Activated B cell treated with CpG ODN at 0.5 μM for 24 hours (primary cell): ENCODE results near the gene ENTPD1. TPM values are rescaled to one million over a fixed set of nuclear protein-coding genes. Genes with fewer than 3 reads are reported as not detected.

Experiments used
- ATAC-seq: fragments of 200-7000 bp; cut with Tn5 transposase; one replicate; pipeline ENCODE4 v1.10.0; 2021; ENCODE audit warnings: low read depth, mild to moderate bottlenecking, moderate library complexity
- CTCF ChIA-PET: fragments of 350-600 bp; sonication (Branson Sonifier 250); formaldehyde crosslinking; loops from one replicate; lab custom pipeline; 2021; ENCODE audit warnings: antibody characterized with exemption; lab: Charles Lee
- POLR2A ChIA-PET: fragments of 350-600 bp; sonication (Branson Sonifier 250); formaldehyde crosslinking; loops from one replicate; lab custom pipeline; 2021; ENCODE audit warnings: antibody characterized with exemption; lab: Charles Lee
- DNase-seq: peaks from one replicate; pipeline ENCODE4 v3.0.0; 2022
- H3K27ac Mint-ChIP-seq: one replicate; pipeline ENCODE4 v1.8.0; 2020; ENCODE audit warnings: mixed read lengths
- H3K27me3 Mint-ChIP-seq: one replicate; pipeline ENCODE4 v1.8.0; 2021; ENCODE audit warnings: mixed read lengths
- H3K36me3 Mint-ChIP-seq: one replicate; pipeline ENCODE4 v1.8.0; 2021; ENCODE audit warnings: low read depth, mixed read lengths
- H3K4me1 Mint-ChIP-seq: one replicate; pipeline ENCODE4 v1.8.0; 2021; ENCODE audit warnings: mixed read lengths
- H3K4me3 Mint-ChIP-seq: one replicate; pipeline ENCODE4 v1.8.0; 2020; ENCODE audit warnings: mild to moderate bottlenecking, mixed read lengths
- H3K9me3 Mint-ChIP-seq: one replicate; pipeline ENCODE4 v1.8.0; 2020; ENCODE audit warnings: mixed read lengths
- CTCF ChIP-seq: fragments of 200-600 bp; IDR thresholded peaks from one replicate; pipeline ENCODE4 v1.8.0; 2022; ENCODE audit warnings: antibody characterized with exemption, mild to moderate bottlenecking
- intact Hi-C: fragments of 100-400 bp; cut with micrococcal nuclease; formaldehyde crosslinking; loops from one replicate; pipeline ENCODE4 v1.15.1; 2024
- total RNA-seq: library from RNA; stranded (reverse); gene quantifications from 2 replicates; pipeline ENCODE4 v1.2.3, GENCODE V29; 2022

ENTPD1 gene
- total RNA-seq, 1 donor from 2014 or later = 187 TPM

GRCh38 chr10:95831076-95831475 is 75.1 kb downstream of the ENTPD1 start:
- Mint-ChIP-seq H3K27me3 (no peaks in the 10 kb centered on the region), H3K4me1 (peaks cover 81% of the 10 kb centered on the region), H3K9me3 (no peaks in the 10 kb centered on the region), H3K27ac (peak overlapping the region; percentile 95), H3K36me3 (peaks cover 35% of the 10 kb centered on the region), H3K4me3 (peak overlapping the region; percentile 82)
- ATAC-seq (no peak), DNase-seq (no peak)
- TF ChIP-seq CTCF = no peak
- CTCF ChIA-PET = interaction anchor here (1.7 to 20.1 kb wide), 3 partner anchors 10 to 136 kb away, joined by 7 to 427 read pairs (median 25); partner anchors contain the start of gene TCTN3
- POLR2A ChIA-PET = interaction anchor here (0.7 to 20.2 kb wide), 7 partner anchors 10 to 136 kb away, joined by 4 to 572 read pairs (median 39); partner anchors contain the start of genes ENTPD1 and TCTN3
- intact Hi-C loops = loop anchor here (5.0 kb wide), 1 partner anchor 456 kb away; no protein-coding TSS in a partner anchor

- intact Hi-C loops = loop anchor here (5.0 kb wide), 1 partner anchor 456 kb away; no protein-coding TSS in a partner anchor
- H3K9me3 Mint-ChIP-seq = no peaks in the 10 kb centered on the region
- peak overlapping the region; percentile 95 for H3K27ac Mint-ChIP-seq
- H3K4me3 Mint-ChIP-seq = peak overlapping the region; percentile 82
- no peaks in the 10 kb centered on the region for H3K27me3 Mint-ChIP-seq
- POLR2A ChIA-PET = interaction anchor here (0.5 to 20.2 kb wide), 13 partner anchors 10 to 154 kb away, joined by 3 to 572 read pairs (median 22); partner anchors contain the start of genes ENTPD1 and TCTN3
- peaks cover 84% of the 10 kb centered on the region for H3K4me1 Mint-ChIP-seq
- CTCF ChIA-PET = interaction anchor here (1.2 to 20.1 kb wide), 8 partner anchors 10 to 137 kb away, joined by 3 to 427 read pairs (median 7); partner anchors contain the start of gene TCTN3
- H3K36me3 Mint-ChIP-seq = peaks cover 33% of the 10 kb centered on the region
- DNase-seq (no peak), ATAC-seq (no peak)
- no peak for TF ChIP-seq CTCF
Observed at GRCh38 chr10:95831515-95831914, 75.6 kb downstream of the ENTPD1 start.

GRCh38 chr10:95832216-95833041 is 76.5 kb downstream of the ENTPD1 start:
- no peaks in the 10 kb centered on the region for H3K27me3 Mint-ChIP-seq
- peak overlapping the region; percentile 82 for H3K4me3 Mint-ChIP-seq
- CTCF ChIA-PET = interaction anchor here (0.6 to 20.1 kb wide), 12 partner anchors 9 to 138 kb away, joined by 3 to 427 read pairs (median 5); partner anchors contain the start of genes ENTPD1 and TCTN3
- peak; percentile 52 for DNase-seq
- peaks cover 91% of the 10 kb centered on the region for H3K4me1 Mint-ChIP-seq
- peak overlapping the region; percentile 95 for H3K27ac Mint-ChIP-seq
- H3K36me3 Mint-ChIP-seq = peaks cover 30% of the 10 kb centered on the region
- peak; percentile 88 for ATAC-seq
- H3K9me3 Mint-ChIP-seq = no peaks in the 10 kb centered on the region
- intact Hi-C loops = loop anchor here (1.0 to 5.0 kb wide), 7 partner anchors 9 to 455 kb away; no protein-coding TSS in a partner anchor
- POLR2A ChIA-PET = interaction anchor here (0.5 to 20.2 kb wide), 17 partner anchors 9 to 606 kb away, joined by 3 to 572 read pairs (median 14); partner anchors contain the start of genes ENTPD1 and TCTN3
- no peak for TF ChIP-seq CTCF

GRCh38 chr10:95833042-95833610 is 77.2 kb downstream of the ENTPD1 start:
- no peaks in the 10 kb centered on the region for H3K9me3 Mint-ChIP-seq
- peaks cover 94% of the 10 kb centered on the region for H3K4me1 Mint-ChIP-seq
- H3K27ac Mint-ChIP-seq = peak overlapping the region; percentile 95
- H3K36me3 Mint-ChIP-seq = peaks cover 27% of the 10 kb centered on the region
- H3K4me3 Mint-ChIP-seq = peak overlapping the region; percentile 82
- CTCF ChIA-PET = interaction anchor here (1.1 to 20.1 kb wide), 8 partner anchors 8 to 139 kb away, joined by 3 to 427 read pairs (median 6); partner anchors contain the start of genes ENTPD1 and TCTN3
- POLR2A ChIA-PET = interaction anchor here (1.1 to 20.2 kb wide), 12 partner anchors 8 to 139 kb away, joined by 3 to 572 read pairs (median 24); partner anchors contain the start of genes ENTPD1 and TCTN3
- no peaks in the 10 kb centered on the region for H3K27me3 Mint-ChIP-seq
- DNase-seq (no peak), ATAC-seq (no peak)
- intact Hi-C loops = loop anchor here (5.0 kb wide), 1 partner anchor 454 kb away; no protein-coding TSS in a partner anchor
- no peak for TF ChIP-seq CTCF
